ENCODE data around the gene TMEM178A. TPM values are rescaled to one million over a fixed set of nuclear protein-coding genes. Genes with fewer than 3 reads are reported as not detected.

Gene TMEM178A
- total RNA-seq, 1 donor from 2014 or later: 19.2 TPM

DNA sequence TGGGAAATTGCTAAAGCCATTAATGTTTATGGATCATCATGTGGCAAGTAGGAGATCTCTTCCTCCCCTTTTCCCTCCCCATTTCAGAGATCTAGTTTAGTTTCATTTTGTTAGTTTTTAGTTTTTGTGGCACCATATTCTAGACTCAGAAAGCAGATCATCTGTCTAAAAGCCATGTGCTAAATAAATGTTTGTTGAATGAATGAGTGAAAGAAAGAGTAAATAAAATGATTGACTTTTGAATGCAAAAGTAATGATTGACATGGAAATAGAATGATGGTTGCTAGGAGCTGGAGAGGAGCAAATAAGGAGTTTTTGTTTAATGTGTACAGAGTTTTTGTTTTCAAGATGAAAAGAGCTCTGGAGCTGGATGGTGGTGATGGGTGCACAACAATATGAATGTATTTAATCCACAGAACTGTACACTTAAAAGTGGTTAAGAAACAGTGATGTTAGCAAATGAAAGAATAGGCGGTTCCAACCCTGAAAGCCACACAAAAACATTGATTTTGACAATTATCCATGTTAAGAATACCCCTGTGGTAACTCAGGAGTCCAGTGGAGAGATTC, 23.6 kb downstream of the TMEM178A start:
- H2AFZ ChIP-seq (replicated peaks): no peak overlapping the region
- no peaks in the 10 kb centered on the region for H3F3A ChIP-seq (ENCODE audit: low read depth)
- no peak overlapping the region for H3K4me2 ChIP-seq
- H3K27me3 Mint-ChIP-seq (ENCODE audit: insufficient read depth, low read depth): no peaks in the 10 kb centered on the region
- TF ChIP-seq EZH2phosphoT487 (IDR thresholded peaks at IDR 0.05) (no peak), EZH2 (IDR thresholded peaks at IDR 0.05) (no peak)
- TF ChIP-seq, protein P1, sequence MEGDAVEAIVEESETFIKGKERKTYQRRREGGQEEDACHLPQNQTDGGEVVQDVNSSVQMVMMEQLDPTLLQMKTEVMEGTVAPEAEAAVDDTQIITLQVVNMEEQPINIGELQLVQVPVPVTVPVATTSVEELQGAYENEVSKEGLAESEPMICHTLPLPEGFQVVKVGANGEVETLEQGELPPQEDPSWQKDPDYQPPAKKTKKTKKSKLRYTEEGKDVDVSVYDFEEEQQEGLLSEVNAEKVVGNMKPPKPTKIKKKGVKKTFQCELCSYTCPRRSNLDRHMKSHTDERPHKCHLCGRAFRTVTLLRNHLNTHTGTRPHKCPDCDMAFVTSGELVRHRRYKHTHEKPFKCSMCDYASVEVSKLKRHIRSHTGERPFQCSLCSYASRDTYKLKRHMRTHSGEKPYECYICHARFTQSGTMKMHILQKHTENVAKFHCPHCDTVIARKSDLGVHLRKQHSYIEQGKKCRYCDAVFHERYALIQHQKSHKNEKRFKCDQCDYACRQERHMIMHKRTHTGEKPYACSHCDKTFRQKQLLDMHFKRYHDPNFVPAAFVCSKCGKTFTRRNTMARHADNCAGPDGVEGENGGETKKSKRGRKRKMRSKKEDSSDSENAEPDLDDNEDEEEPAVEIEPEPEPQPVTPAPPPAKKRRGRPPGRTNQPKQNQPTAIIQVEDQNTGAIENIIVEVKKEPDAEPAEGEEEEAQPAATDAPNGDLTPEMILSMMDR (IDR thresholded peaks at IDR 0.05): no peak
- H3K4me3 Mint-ChIP-seq: no peak overlapping the region
- H3K36me3 Mint-ChIP-seq: peaks cover 14% of the 10 kb centered on the region
- no peak overlapping the region for H3K4me3 ChIP-seq
- peaks cover 9% of the 10 kb centered on the region for H3K9me3 Mint-ChIP-seq
- no peak overlapping the region for H3K27ac Mint-ChIP-seq
- H3K9me3 ChIP-seq (ENCODE audit: low read depth): no peaks in the 10 kb centered on the region
- peaks cover 14% of the 10 kb centered on the region for H3K4me1 Mint-ChIP-seq
- H3K79me2 ChIP-seq (ENCODE audit: low read depth): no peaks in the 10 kb centered on the region
- no peak overlapping the region for H3K9ac ChIP-seq
- no peaks in the 10 kb centered on the region for H3K36me3 ChIP-seq
- H3K27ac ChIP-seq: no peak overlapping the region
- no peaks in the 10 kb centered on the region for H4K20me1 ChIP-seq (ENCODE audit: low read depth)
- DNase-seq (ENCODE audit: low spot score): no peak
- peaks cover 3% of the 10 kb centered on the region for H3K4me1 ChIP-seq
- H3K27me3 ChIP-seq: no peaks in the 10 kb centered on the region

DNA sequence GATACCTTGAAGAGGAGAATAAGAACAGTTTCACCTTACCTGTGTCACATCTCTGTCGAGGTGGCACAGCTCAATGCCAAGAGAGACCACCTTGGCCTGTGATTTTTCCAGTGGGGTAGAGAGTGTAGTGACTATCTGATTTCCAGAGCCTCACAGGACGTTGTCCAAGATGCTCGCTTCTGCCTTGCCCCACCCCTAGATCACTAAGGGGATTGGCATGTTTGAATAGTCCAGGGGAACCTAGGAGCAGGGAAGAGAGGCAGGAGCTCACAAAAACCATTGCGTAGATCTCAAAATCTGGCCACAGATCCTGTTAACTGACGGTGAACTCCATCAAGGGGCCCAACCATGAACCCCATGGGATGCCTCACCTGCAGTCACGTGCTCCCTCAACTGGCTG, 24.2 kb downstream of the TMEM178A start:
- no peak overlapping the region for H3K27ac Mint-ChIP-seq
- Histone ChIP-seq H3K4me2 (no peak overlapping the region), H3K9ac (no peak overlapping the region), H3F3A (ENCODE audit: low read depth) (no peaks in the 10 kb centered on the region), H3K4me3 (no peak overlapping the region), H2AFZ (replicated peaks) (no peak overlapping the region), H3K9me3 (ENCODE audit: low read depth) (no peaks in the 10 kb centered on the region), H3K4me1 (peaks cover 3% of the 10 kb centered on the region), H4K20me1 (ENCODE audit: low read depth) (no peaks in the 10 kb centered on the region), H3K27me3 (no peaks in the 10 kb centered on the region), H3K36me3 (no peaks in the 10 kb centered on the region), H3K27ac (no peak overlapping the region), H3K79me2 (ENCODE audit: low read depth) (no peaks in the 10 kb centered on the region)
- H3K4me3 Mint-ChIP-seq: no peak overlapping the region
- H3K9me3 Mint-ChIP-seq: peaks cover 9% of the 10 kb centered on the region
- peaks cover 14% of the 10 kb centered on the region for H3K36me3 Mint-ChIP-seq
- no peaks in the 10 kb centered on the region for H3K27me3 Mint-ChIP-seq (ENCODE audit: insufficient read depth, low read depth)
- H3K4me1 Mint-ChIP-seq: peaks cover 14% of the 10 kb centered on the region
- TF ChIP-seq EZH2 (IDR thresholded peaks at IDR 0.05) (no peak), EZH2phosphoT487 (IDR thresholded peaks at IDR 0.05) (no peak)
- TF ChIP-seq, protein P1 (IDR thresholded peaks at IDR 0.05): no peak
- no peak for DNase-seq (ENCODE audit: low spot score)

GRCh38 chr2:39693245-39693644, 27.5 kb downstream of the TMEM178A start:
- Histone ChIP-seq H3K4me3 (no peak overlapping the region), H3K9ac (no peak overlapping the region), H2AFZ (replicated peaks) (no peak overlapping the region), H3K27me3 (no peaks in the 10 kb centered on the region), H3K4me1 (peaks cover 11% of the 10 kb centered on the region), H3K27ac (no peak overlapping the region), H3K4me2 (no peak overlapping the region), H3K9me3 (ENCODE audit: low read depth) (no peaks in the 10 kb centered on the region), H3K36me3 (no peaks in the 10 kb centered on the region), H3F3A (ENCODE audit: low read depth) (no peaks in the 10 kb centered on the region), H3K79me2 (ENCODE audit: low read depth) (no peaks in the 10 kb centered on the region), H4K20me1 (ENCODE audit: low read depth) (no peaks in the 10 kb centered on the region)
- no peak for DNase-seq (ENCODE audit: low spot score)
- no peak overlapping the region for H3K4me3 Mint-ChIP-seq
- peaks cover 22% of the 10 kb centered on the region for H3K4me1 Mint-ChIP-seq
- H3K27ac Mint-ChIP-seq: no peak overlapping the region
- no peaks in the 10 kb centered on the region for H3K27me3 Mint-ChIP-seq (ENCODE audit: insufficient read depth, low read depth)
- peaks cover 9% of the 10 kb centered on the region for H3K9me3 Mint-ChIP-seq
- peaks cover 14% of the 10 kb centered on the region for H3K36me3 Mint-ChIP-seq
- TF ChIP-seq EZH2 (IDR thresholded peaks at IDR 0.05) (no peak), EZH2phosphoT487 (IDR thresholded peaks at IDR 0.05) (no peak)
- TF ChIP-seq, protein P1 (IDR thresholded peaks at IDR 0.05): no peak

Data from neural progenitor cell (in vitro differentiated cells).